GM19452 (cell line): ENCODE data around the gene VSX1.

Experiments
- ATAC-seq: cut with Tn5 transposase; IDR thresholded peaks from one replicate; pipeline ENCODE4 v1.9.1; 2021; ENCODE audit not compliant: unreplicated experiment

The VSX1 gene

GRCh38 chr20:25081730-25082497 lies at the start of gene VSX1:
Gene VSX1 (minus strand): TSS chr20:25082141. CDS start chr20:25082096, 45 bp downstream.
- no peak for ATAC-seq

DNA sequence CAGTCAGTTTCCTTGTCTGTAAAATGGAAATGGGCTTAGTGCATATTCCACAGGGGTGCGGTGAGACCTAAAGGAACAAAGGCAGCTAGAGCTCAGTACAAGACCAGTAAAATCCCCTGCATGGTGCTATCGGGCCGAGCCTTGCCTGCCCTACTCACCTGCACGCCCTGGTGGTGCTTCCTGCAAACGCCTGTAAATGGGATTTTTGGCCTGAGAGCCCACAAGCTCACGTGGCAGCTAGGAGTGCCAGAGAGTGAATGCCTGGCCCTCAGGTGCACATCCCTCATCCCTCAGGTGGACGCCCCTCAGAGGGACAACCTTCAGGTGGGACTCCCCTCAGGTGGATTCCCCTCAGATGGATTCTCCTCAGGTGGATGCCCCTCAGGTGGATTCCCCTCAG lies 48.0 kb upstream of the VSX1 start:
- ATAC-seq, result no peak

GRCh38 chr20:25129428-25129827 lies 47.5 kb upstream of the VSX1 start:
- no peak for ATAC-seq

DNA sequence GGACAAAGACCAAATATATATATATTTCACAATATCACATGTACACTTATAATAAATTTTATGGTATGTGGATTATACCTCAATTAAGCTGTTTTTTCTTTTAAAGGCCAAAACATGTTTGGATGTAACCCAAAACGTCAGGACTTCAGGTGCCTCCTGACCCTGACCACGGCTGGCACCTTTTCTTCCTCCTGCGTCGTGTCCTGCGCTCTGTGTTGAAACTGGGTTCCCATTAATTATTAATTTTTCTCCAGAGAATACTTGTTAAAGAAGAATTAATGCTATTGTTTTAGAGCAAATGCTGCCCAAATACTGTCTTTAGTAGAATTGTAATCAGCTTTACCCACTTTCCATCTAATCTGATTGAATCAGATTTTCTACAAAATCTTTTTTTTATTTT lies 46.7 kb upstream of the VSX1 start:
- no peak for ATAC-seq

DNA sequence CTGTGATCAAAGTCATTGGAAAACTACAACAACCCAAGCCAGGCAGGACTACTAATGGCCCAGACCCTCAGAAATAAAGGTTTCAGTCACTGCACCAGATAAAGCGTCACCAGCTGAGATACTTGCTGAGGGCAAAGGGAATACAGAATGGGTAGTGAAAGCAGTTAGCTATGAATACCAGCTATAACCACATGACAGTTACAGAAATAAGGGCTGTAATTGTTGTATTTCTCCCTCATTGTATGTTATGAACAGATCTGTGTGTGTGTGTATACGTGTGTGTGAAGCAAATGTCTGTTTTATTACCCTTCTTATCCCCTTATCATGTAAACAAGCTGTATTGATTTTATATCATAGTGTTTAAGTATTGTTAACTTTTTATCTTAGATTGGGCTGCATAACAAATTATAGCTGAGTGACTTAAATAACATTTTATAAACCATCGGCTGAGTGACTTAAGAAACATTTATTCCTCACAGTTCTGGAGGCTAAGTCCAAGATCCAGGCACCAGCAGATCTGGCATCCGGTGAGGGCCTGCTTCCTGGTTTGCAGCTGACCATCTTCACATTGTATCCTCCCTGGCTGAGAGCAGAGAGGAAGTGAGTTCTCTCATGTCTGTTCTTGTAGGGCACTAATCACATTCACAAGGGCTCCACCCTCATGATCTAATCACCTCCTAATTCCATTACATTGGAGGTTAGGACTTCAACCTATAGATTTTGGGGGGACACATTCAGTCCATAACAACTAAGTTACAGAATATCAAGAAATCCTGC lies 46.0 kb upstream of the VSX1 start:
- no peak for ATAC-seq

DNA sequence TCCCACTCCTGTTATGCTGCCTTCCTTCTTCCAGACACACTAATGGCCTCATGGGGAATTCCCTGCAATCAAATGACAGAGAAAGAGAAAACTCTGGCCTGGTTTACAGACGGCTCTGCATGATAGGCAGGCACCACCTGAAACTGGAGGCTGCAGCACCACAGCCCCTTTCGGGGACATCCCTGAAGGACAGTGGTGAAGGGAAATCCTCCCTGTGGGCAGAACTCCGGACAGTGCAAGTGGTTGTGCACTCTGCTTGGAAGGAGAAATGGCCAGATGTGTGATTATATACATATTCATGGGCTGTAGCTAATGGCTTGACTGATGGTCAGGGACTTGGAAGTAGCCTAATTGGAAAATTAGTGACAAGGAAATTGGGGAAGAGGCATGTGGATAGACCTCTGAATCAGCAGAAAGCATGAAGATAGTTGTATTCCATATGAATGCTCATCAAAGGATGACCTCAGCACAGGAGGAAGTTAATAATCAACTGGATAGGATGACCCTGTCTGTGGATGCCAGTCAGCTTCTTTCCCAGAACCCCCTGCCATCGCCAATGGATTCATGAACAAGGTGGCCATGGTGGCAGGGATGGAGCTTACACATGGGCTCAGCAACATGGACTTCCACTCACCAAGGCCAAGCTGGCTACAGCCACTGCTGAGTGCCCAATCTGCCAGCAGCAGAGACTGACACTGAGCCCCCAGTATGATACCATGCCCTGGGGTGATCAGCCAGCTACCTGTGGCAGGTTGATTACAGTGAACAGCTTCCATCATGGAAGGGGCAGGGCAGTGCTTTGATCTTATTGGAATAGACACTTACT lies 44.5 kb upstream of the VSX1 start:
- no peak for ATAC-seq

DNA sequence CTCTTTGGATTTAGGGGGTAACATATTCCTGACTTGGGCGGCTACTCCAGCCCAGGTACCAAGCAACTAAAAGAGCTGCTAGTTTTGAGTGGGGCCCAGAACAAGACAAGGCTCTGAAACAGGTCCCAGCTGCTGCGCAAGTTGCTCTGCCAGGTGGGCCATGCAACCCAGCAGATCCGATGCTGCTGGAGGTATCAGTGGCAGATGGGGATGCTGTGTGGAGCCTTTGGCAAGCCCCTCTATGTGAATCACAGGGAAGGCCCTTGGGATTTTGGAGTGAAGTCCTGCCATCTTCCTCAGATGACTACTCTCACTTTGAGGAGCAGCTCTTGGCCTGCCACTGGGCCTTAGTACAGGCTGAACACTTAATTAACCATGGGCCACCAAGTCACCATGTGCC lies 43.7 kb upstream of the VSX1 start:
- ATAC-seq, result no peak

DNA sequence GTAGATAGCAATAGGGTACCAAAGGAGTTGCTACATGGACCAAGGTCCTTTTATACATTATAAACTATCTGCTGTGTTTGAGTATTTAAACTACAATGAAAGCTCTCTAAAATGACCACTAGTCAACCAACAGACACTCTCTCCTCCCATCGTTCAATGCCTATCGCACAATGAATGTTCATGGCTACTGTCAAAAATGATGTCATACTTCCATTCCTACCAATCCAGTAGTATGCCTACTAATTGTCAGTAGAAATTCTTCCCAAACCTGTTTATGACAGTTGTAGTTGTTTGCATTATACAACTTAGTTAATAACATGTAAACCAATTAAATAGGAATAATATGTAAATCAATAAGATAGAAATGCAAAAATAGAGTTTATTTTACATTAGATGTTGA lies 39.0 kb upstream of the VSX1 start:
- ATAC-seq, result no peak

GRCh38 chr20:25120457-25120856 lies 38.5 kb upstream of the VSX1 start:
- ATAC-seq, result no peak

DNA sequence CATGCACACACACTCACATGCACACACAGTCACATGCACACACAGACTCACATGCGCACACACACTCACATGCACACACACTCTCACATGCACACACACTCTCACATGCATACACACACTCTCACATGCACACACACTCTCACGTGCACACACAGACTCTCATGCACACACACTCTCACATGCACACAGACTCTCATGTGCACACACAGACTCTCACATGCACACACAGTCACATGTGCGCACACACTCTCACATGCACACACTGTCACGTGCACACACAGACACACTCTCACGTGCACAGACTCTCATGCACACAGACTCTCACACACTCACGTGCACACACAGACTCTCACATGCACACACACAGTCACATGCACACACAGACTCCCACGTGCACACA lies 36.6 kb upstream of the VSX1 start:
- no peak for ATAC-seq

GRCh38 chr20:25117990-25118389 lies 36.0 kb upstream of the VSX1 start:
- no peak for ATAC-seq

DNA sequence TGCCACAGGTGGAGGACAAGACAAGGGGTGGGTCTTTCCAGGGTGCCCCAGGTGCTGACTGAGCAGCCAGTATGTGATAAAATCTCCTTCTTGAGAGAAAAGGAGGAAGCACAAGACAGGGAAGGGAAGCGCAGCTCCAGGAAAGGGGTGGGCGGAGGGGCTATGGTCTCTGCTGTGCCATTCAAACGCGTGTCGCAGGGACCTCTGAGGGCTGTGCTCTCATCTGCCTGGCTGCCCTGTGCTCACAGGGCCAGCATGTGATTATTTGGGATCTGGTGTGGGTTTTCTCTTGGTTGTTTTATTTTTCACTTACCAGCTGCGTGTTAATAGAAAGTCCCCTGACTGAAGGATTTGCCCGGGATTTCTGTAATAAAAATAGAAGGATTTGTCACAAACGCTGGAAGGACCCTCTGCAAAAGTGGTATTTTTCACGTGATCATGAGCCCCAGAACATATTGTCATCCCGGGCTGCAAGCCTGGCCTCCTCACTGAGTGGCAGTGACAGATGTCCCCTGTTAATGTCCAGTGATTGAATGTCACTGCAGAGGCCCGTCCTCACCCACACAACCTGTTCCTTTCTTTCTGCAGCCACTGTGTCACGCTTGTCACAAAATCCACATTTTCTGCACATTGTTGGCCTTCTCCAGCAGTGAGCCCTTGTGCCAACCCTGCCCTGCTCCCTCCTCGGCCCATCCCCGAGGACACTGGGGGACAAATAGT lies 35.0 kb upstream of the VSX1 start:
- ATAC-seq, result no peak

DNA sequence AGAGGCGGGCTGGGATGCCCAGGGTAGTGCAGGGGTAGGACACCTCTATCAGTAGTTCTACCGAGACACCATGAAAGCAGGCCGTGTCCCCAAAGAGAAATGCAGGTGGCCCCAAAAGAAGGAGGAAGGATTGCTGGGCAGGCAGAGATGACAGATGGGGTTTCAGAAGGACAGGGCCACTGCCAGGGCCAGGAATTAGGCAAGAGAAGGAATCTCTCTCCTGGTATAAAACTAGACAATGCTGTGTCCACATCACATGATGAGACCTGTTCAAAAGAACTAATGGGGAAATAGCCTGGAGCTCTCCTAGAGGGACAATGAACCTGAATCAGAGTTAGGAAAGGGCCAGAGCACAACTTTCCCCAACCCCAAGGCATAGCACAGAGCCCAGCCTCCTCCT lies 21.6 kb upstream of the VSX1 start:
- no peak for ATAC-seq

GRCh38 chr20:25100914-25101313 lies 19.0 kb upstream of the VSX1 start:
- no peak for ATAC-seq

DNA sequence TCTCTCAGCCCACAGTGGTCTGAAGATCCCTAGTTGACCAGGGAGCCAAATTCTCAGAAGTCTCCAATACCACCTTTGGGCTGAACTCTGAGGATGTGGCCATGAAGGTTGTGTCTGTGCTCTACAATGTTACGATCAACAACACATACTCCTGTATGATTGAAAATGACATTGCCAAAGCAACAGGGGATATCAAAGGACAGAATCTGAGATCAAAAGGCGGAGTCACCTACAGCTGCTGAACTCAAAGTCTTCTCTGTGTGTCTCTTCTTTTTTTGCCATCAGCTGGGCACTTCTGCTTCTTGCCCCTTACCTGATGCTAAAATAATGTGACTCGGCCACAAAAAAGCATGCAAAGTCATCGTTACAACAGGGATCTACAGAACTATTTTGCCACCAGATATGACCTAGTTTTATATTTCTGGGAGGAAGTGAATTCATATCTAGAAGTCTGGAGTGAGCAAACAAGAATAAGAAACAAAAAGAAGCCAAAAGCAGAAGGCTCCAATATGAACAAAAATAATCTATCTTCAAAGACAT lies 17.7 kb upstream of the VSX1 start:
- ATAC-seq, result no peak

GRCh38 chr20:25097498-25097897 lies 15.6 kb upstream of the VSX1 start:
- ATAC-seq, result no peak

DNA sequence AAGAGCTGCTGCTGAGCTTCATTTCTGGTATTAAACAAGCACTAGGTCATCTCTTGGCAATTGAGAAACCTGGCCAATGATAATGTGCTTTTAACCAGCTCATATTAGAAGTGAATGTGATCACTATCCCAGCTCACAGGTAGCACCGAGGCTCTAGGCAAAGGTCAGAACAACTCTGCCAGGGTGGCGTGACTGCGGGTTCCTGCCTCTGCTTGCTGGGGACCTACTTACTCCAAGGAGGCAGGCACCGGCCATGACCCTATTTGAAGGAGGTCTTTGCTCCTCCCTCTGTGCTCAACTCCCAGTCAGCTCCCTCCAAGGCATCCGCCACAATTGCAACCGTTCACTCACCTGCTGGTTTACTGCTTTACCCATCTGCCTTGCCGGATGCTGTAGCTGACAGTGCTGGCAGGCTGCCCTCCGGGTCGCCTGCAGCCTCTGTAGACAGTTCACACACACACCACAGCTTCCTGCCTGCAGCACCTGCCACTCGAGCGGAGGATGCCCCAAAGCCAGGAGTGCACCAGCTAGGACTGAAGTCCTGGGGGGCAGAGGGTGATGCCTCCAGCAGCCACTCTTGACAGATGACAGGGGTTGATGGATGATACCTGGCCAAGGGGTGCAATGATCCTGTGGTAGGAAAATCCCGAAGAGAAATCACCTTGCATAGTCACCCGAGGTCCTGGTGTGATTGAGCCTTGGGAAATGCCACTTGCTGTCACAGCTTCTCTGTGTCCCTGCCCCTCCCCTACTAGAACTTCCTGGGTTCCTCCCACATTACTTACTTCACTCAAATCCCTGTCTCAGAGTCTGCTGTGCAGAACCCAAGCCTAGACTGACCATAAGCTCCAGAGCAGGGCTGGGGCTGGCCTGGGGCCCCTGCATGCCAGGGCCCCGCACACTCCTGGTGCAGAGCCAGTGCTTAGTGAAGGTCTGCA lies 8.8 kb upstream of the VSX1 start:
- peak; percentile 75 for ATAC-seq

- no peak for ATAC-seq
Measured at GRCh38 chr20:25089662-25090061, 7.7 kb upstream of the VSX1 start.

DNA sequence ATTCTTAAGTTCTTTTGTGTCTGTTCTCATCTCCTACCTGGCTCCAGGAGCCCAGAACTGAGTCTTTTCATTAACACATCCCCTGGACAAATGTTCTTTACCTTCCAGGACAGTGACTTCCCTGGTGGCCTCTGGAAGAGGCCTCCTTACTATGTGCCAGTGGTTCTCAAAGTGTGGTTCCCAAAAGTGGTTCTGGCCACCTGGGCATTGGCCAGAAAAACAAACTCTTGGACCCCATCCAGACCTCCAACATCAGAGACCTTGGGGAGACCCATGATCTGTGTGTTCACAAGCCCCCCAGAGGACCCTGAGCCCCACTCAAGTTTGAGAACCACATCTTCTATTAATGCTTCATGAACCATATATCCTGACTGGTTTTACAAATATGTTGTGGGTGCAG lies 7.2 kb upstream of the VSX1 start:
- ATAC-seq, result no peak

- no peak for ATAC-seq
Measured at GRCh38 chr20:25088267-25088666, 6.3 kb upstream of the VSX1 start.
